ENCODE results near the gene SRC. TPM values are rescaled to one million over a fixed set of nuclear protein-coding genes. Genes with fewer than 3 reads are reported as not detected.
A peak's percentile ranks its signal among the peaks of the same experiment; 100 is the strongest.

Gene SRC
- total RNA-seq, 6 experiments from 2014 or later = 22.0 to 35.6 (median 24.6) TPM

DNA sequence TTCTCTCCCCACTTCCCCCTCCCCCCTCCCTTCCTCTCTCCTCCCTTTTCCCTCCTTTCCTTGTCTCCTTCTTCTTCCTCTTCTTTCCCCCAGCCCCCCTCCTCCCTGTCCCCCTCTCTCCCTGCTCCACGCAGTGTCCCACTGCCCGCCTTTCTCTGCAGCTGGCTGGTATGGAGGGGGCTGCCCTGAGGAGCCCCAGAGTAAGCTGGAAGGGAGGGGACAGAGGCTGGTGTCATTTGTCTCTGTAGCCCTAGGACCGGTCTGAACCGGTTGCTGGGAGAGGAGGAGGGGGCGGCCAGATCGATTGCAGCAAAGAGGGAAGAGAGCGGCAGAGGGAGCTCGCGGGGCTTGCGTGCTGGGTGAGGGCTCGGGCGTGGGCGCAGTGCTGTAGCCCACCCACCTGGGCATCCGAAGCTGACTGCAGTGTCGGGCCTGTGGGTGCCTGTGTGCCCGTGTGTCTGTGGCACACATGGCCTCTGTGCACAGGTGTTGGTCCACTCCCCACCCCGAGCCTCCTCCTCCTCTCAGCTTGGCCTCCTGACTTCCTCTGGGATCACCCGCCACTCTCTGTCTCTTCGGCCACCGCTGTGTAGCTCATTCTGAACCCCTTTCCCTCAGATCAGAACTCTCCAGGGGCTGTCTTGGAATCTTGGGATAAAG lies 50.6 kb downstream of the SRC start:
- H3K9me3 Mint-ChIP-seq = no peaks in the 10 kb centered on the region
- DNase-seq = no peak
- peaks cover 5% of the 10 kb centered on the region for H3K27me3 Mint-ChIP-seq (ENCODE audit: insufficient read depth)
- H3K4me1 Mint-ChIP-seq (ENCODE audit: low read depth) = peaks cover 6% of the 10 kb centered on the region; the same call in 1 of the 2 replicates
- H3K27ac Mint-ChIP-seq = no peak overlapping the region
- TF ChIP-seq, protein P1, sequence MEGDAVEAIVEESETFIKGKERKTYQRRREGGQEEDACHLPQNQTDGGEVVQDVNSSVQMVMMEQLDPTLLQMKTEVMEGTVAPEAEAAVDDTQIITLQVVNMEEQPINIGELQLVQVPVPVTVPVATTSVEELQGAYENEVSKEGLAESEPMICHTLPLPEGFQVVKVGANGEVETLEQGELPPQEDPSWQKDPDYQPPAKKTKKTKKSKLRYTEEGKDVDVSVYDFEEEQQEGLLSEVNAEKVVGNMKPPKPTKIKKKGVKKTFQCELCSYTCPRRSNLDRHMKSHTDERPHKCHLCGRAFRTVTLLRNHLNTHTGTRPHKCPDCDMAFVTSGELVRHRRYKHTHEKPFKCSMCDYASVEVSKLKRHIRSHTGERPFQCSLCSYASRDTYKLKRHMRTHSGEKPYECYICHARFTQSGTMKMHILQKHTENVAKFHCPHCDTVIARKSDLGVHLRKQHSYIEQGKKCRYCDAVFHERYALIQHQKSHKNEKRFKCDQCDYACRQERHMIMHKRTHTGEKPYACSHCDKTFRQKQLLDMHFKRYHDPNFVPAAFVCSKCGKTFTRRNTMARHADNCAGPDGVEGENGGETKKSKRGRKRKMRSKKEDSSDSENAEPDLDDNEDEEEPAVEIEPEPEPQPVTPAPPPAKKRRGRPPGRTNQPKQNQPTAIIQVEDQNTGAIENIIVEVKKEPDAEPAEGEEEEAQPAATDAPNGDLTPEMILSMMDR (IDR thresholded peaks at IDR 0.05) = no peak
- H3K4me3 Mint-ChIP-seq = no peak overlapping the region
- no peaks in the 10 kb centered on the region for H3K36me3 Mint-ChIP-seq (ENCODE audit: low read depth)

DNA sequence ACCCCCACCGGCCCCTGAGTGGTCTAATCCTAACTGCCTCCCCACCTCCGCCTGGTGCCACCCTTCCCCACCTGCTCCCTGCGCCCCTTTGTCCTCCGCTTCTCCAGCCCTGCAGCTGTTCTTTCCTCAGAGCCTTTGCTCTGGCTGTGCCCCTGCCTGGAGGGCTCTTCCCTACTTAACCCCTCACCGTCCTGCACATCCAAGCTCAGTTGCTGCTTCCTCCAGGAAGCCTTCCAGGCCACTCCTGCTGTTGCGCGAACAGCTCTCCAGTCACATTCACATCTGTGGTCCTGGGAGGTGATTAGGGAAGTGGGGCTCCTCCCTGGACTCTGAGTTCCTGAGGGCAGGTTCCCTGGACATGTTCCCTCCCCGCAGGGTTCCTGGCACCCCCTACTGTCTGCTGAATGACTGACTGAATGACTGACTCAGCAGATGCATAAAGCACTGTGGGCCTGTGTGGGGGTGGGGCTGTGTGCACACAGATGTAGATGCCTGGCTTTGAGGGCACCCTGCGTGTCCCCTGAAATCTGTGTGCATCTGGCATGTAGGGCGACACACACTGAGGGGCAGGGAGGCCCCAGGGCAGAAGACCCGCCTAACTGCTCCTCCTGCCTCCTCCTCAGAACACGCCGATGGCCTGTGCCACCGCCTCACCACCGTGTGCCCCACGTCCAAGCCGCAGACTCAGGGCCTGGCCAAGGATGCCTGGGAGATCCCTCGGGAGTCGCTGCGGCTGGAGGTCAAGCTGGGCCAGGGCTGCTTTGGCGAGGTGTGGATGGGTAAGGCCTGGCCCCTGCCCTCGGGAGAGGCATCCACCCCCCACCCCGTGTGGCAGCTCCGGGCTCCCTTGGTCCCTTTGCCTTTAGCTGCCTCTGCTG lies 51.4 kb downstream of the SRC start:
- Mint-ChIP-seq H3K4me1 (ENCODE audit: low read depth) (peaks cover 6% of the 10 kb centered on the region; the same call in 1 of the 2 replicates), H3K27me3 (ENCODE audit: insufficient read depth) (peaks cover 5% of the 10 kb centered on the region), H3K9me3 (no peaks in the 10 kb centered on the region), H3K36me3 (ENCODE audit: low read depth) (no peaks in the 10 kb centered on the region), H3K4me3 (no peak overlapping the region), H3K27ac (no peak overlapping the region)
- TF ChIP-seq, protein P1 (IDR thresholded peaks at IDR 0.05) = peak; percentile 19; the same call in 1 of the 2 replicates
- DNase-seq = peak; percentile 24

DNA sequence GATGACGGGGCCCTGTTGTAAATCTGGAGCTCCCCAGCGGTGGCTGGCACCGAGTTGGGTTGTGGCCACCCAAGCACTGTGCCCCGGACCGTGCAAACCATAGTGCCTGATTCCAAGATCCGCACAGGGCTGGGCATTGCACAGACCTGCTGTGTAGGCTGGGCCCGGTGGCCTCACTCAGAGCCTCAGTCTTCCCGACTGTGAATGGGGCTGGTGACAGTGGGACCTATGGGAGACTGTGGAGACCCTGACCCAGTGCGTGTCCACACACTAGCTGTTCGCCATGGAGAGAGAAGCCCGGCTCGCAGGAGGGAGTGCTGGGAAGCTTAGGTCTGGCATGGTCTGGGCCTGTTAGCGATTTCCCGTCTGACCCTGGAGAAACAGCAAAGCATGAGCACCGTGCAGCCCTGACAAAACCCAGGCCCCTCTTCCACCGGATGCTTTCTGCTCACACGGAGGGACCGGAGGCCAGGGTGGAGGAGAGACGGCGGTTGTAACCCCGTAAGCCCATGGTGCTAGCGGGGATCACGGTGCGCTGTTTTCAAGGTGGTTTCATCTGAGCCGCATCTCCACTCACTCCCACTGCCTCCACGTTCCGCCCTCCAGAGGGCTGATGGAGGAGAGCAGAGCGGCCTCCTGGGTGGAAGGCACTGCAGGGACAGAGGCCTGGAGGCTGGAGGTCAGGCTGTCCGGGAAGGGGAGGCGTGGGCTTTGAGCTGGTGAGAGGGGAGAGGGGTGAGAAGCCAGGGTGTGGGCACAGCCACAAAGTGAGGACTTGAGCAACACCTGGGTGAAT lies 52.2 kb downstream of the SRC start:
- TF ChIP-seq, protein P1 (IDR thresholded peaks at IDR 0.05) = no peak
- no peak for DNase-seq
- peaks cover 6% of the 10 kb centered on the region; the same call in 1 of the 2 replicates for H3K4me1 Mint-ChIP-seq (ENCODE audit: low read depth)
- H3K36me3 Mint-ChIP-seq (ENCODE audit: low read depth) = no peaks in the 10 kb centered on the region
- peaks cover 5% of the 10 kb centered on the region for H3K27me3 Mint-ChIP-seq (ENCODE audit: insufficient read depth)
- no peak overlapping the region for H3K4me3 Mint-ChIP-seq
- H3K27ac Mint-ChIP-seq = no peak overlapping the region
- no peaks in the 10 kb centered on the region for H3K9me3 Mint-ChIP-seq

DNA sequence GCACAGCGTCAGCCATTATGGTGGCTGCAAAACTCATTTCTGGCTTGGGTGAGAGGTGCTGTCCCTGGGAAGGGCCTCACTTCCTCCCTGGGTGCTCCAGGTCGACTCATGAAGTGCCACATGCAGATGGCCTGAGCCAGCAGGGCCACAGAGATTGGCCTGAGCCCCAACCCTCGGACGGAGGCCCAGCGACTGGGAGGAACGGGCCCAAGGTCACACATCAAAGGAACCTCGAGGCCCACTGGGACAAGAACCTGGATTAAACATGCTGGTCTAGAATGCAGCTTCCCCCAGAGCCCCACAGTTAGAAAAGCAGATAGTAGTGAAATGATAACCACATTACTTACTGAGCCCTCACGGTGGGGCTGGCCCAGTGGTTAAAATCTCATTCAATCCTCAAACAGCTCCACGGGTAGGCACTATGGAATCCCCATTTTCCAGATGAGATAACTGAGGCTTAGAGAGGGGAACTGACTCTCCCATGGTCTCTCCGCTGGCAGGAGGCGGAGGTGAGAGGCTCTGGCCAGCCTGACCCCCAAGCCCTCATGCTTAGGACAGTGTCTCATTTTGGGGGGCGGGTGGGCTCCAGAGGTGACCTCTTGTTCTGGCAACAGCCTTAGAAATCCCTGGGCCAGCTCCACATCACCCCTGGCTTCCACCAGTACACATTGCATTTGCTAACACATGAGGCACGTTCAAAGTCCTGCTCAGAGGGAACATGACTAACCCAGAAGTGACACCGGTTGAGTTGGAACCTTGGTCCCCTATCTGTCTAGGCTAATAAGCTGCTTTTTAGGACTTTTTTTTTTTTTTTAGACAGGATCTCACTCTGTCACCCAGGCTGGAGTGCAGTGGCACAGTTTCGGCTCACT lies 53.0 kb downstream of the SRC start:
- Mint-ChIP-seq H3K36me3 (ENCODE audit: low read depth) (no peaks in the 10 kb centered on the region), H3K9me3 (no peaks in the 10 kb centered on the region), H3K27me3 (ENCODE audit: insufficient read depth) (peaks cover 3% of the 10 kb centered on the region), H3K4me1 (ENCODE audit: low read depth) (peaks cover 6% of the 10 kb centered on the region; the same call in 1 of the 2 replicates), H3K27ac (no peak overlapping the region), H3K4me3 (no peak overlapping the region)
- no peak for DNase-seq
- TF ChIP-seq, protein P1 (IDR thresholded peaks at IDR 0.05) = peak; percentile 22; the same call in 1 of the 2 replicates
